HepG2 (cell line): ENCODE data around the gene HLA-F. TPM values are rescaled to one million over a fixed set of nuclear protein-coding genes. Genes with fewer than 3 reads are reported as not detected.

Experiments
- ATF7-NPFF ChIP-seq: sonication (generic); formaldehyde crosslinking; IDR thresholded peaks from 2 replicates; pipeline ENCODE4 v1.8.1; 2023; ENCODE audit warnings: mild to moderate bottlenecking, low read depth, missing genetic modification reagents, moderate library complexity
- BRF2 ChIP-seq: sonication (generic); formaldehyde crosslinking; IDR thresholded peaks from 2 replicates; pipeline ENCODE4 v1.8.1; 2022; ENCODE audit warnings: mild to moderate bottlenecking, missing genetic modification reagents
- DMAP1 ChIP-seq: IDR thresholded peaks from 2 replicates; pipeline ENCODE4 v1.6.1; 2016
- DNMT1 ChIP-seq: sonication (generic); formaldehyde crosslinking; IDR thresholded peaks from 2 replicates; pipeline ENCODE4 v1.5.1; 2020; ENCODE audit warnings: mild to moderate bottlenecking, missing genetic modification reagents
- HNRNPH1 ChIP-seq: fragments of 200-400 bp; formaldehyde crosslinking; optimal IDR thresholded peaks from 2 replicates; pipeline ENCODE3; 2017; ENCODE audit warnings: mild to moderate bottlenecking, low read depth, low read length
- MAZ ChIP-seq, 2 experiments: sonication (generic) in 1 of 2; formaldehyde crosslinking in 1 of 2; IDR thresholded peaks; 2 replicates each; pipeline versions ENCODE4 v1.5.0 to v1.6.1; 2012 to 2020; ENCODE audit warnings: low read depth in 2 of 2, mild to moderate bottlenecking in 2 of 2, borderline replicate concordance in 1 of 2, improper control_type of control experiment in 1 of 2, low read length in 1 of 2, missing genetic modification reagents in 1 of 2, moderate library complexity in 1 of 2
- RXRB ChIP-seq: IDR thresholded peaks from 2 replicates; pipeline ENCODE4 v1.6.1; 2016; ENCODE audit warnings: borderline replicate concordance, missing genetic modification reagents, missing compliant biosample characterization
- SALL2 ChIP-seq: sonication (generic); formaldehyde crosslinking; IDR thresholded peaks from 2 replicates; pipeline ENCODE4 v1.8.1; 2023; ENCODE audit warnings: mild to moderate bottlenecking, missing genetic modification reagents, inconsistent platforms
- SP2 ChIP-seq: sonication (generic); formaldehyde crosslinking; IDR thresholded peaks from 2 replicates; pipeline ENCODE4 v1.5.1; 2020; ENCODE audit warnings: mild to moderate bottlenecking, missing genetic modification reagents
- WIZ ChIP-seq: sonication (generic); formaldehyde crosslinking; IDR thresholded peaks from 2 replicates; pipeline ENCODE4 v1.5.1; 2020; ENCODE audit warnings: mild to moderate bottlenecking, missing genetic modification reagents
- XBP1 ChIP-seq: sonication (generic); formaldehyde crosslinking; IDR thresholded peaks from 2 replicates; pipeline ENCODE4 v1.5.0; 2020; ENCODE audit warnings: missing genetic modification reagents
- ZBTB7B ChIP-seq: sonication (generic); formaldehyde crosslinking; IDR thresholded peaks from 2 replicates; pipeline ENCODE4 v1.4.0; 2020; ENCODE audit warnings: missing genetic modification reagents
- ZNF207 ChIP-seq: fragments of 450-650 bp; IDR thresholded peaks from 2 replicates; pipeline ENCODE4 v1.6.1; 2016; ENCODE audit warnings: antibody characterized with exemption, borderline replicate concordance
- ZNF570 ChIP-seq: sonication (generic); formaldehyde crosslinking; IDR thresholded peaks from 2 replicates; pipeline ENCODE4 v1.4.0; 2020; ENCODE audit warnings: mild to moderate bottlenecking, missing genetic modification reagents, borderline replicate concordance
- ZNF740 ChIP-seq: sonication (generic); formaldehyde crosslinking; IDR thresholded peaks from 2 replicates; pipeline ENCODE4 v1.4.0; 2020; ENCODE audit warnings: missing genetic modification reagents
- ZNF879 ChIP-seq: sonication (generic); formaldehyde crosslinking; IDR thresholded peaks from 2 replicates; pipeline ENCODE4 v1.8.1; 2023; ENCODE audit warnings: missing genetic modification reagents
- ZSCAN12 ChIP-seq: sonication (generic); formaldehyde crosslinking; IDR thresholded peaks from 2 replicates; pipeline ENCODE4 v1.9.0; 2021; ENCODE audit warnings: mild to moderate bottlenecking, missing genetic modification reagents
- polyA plus RNA-seq, 8 experiments: library from polyadenylated mRNA; depleted of rRNA in 3 of 8; stranded (reverse) in 7 of 8; unstranded in 1 of 8; fragments of >200 nt; fragmentation: Illumina TruSeq in 4 of 8; extraction: Trizol in 4 of 8; gene quantifications; 2 replicates each; pipeline versions ENCODE4 v1.2.1 to v1.2.3, GENCODE V29; 2011 to 2016; ENCODE audit warnings: low read depth in 4 of 8, missing spikeins in 1 of 8, mixed read lengths in 1 of 8; ENCODE audit not compliant: insufficient read depth in 1 of 8
- total RNA-seq, 5 experiments: library from RNA; depleted of rRNA; stranded (reverse); fragments of >200 nt; fragmentation: Illumina TruSeq; extraction: Trizol; gene quantifications; 2 replicates each; pipeline ENCODE4 v1.2.3, GENCODE V29; 2016; ENCODE audit warnings: low read depth in 1 of 5
- TF ChIP-seq, protein P1 (sequence below): sonication (generic); formaldehyde crosslinking; IDR thresholded peaks from 2 replicates; pipeline ENCODE4 v1.4.0; 2020; ENCODE audit warnings: mild to moderate bottlenecking, missing genetic modification reagents
- TF ChIP-seq, protein P2 (sequence below): sonication (generic); formaldehyde crosslinking; IDR thresholded peaks from 2 replicates; pipeline ENCODE4 v1.5.1; 2020; ENCODE audit warnings: mild to moderate bottlenecking, missing genetic modification reagents, moderate library complexity
- TF ChIP-seq, protein P3 (sequence below): IDR thresholded peaks from 2 replicates; pipeline ENCODE4 v1.6.1; 2016; ENCODE audit warnings: mild to moderate bottlenecking, missing biosample characterization, missing genetic modification reagents

Gene HLA-F
- total and polyA plus RNA-seq, 2 of the 13 experiments (the other 11 are each of a cell fraction or from before 2014, with no cell fraction given) = 6.0 to 6.1 TPM

DNA sequence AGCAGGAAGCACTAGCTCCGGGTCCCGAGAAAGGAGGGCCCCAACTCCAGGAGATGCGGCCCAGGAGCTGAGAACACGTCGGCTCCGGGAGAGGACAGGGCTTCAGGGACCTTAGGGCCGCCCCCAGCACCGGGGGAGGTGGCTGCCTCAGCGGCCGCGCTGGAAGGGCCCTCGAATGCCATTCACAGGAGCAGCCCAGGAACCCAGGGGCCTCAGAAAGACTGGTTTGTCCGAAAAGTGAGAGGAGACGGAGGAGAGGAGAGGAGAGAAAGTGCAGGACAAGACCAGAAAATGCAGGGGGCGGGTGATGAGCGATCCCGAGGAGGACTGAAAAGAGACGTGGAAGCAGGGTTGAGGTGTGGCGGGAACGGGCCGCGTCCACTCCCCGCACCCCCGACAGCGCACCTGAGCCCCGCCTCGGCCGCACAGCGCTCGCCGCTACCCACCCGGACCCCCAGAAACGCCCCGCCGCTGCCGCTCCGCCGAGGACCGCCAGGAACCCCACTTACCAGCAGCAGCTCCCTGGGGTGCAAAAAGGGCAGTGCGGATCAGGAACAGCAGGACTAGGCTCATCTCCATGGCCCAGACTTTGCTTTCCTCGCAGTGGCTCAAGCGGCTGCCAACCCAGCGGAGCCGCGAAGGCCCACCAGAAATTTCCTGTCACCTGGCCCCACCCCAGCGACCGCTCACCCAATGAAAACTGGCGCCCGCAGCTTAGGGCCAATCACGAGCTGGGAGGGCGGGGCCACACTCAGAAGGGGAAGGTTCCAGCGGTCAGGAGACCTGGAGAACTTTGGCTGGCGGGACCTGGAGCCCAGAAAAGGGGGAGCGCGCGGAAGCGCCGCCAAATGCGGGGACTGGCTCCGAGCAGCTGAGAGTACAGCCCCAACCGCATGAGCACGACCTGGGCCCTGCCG lies 25.4 kb downstream of the HLA-F start (continued):
- TF ChIP-seq, protein P1, sequence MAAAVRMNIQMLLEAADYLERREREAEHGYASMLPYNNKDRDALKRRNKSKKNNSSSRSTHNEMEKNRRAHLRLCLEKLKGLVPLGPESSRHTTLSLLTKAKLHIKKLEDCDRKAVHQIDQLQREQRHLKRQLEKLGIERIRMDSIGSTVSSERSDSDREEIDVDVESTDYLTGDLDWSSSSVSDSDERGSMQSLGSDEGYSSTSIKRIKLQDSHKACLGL (CRISPR knock-in tag) = peak; percentile 70
- TF ChIP-seq BRF2 (CRISPR knock-in tag) (peak; percentile 74), ZNF740 (CRISPR knock-in tag) (peak; percentile 29; the same call in 1 of the 2 replicates), MAZ (IDR thresholded peaks at IDR 0.05; ENCODE audit: borderline replicate concordance, low read depth, low read length) (no peak), MAZ (CRISPR knock-in tag; IDR thresholded peaks at IDR 0.05; ENCODE audit: low read depth) (peak; percentile 65), WIZ (CRISPR knock-in tag) (peak; percentile 59; the same call in 1 of the 2 replicates), SALL2 (CRISPR knock-in tag) (0 out of 2 replicates have a peak, but pooled peaks have one; percentile 19), ZSCAN12 (CRISPR knock-in tag) (no peak), ZNF570 (CRISPR knock-in tag) (0 out of 2 replicates have a peak, but pooled peaks have one; percentile 37), XBP1 (CRISPR knock-in tag) (no peak), RXRB (CRISPR knock-in tag) (peak; percentile 35; the same call in 1 of the 2 replicates), SP2 (CRISPR knock-in tag) (peak; percentile 87), HNRNPH1 (no peak), DMAP1 (peak; percentile 58), ZNF879 (no peak), DNMT1 (CRISPR knock-in tag) (peak; percentile 50; the same call in 1 of the 2 replicates), ZBTB7B (CRISPR knock-in tag) (peak; percentile 54), ZNF207 (no peak), ATF7-NPFF (0 out of 2 replicates have a peak, but pooled peaks have one; percentile 55)
- TF ChIP-seq, protein P2, sequence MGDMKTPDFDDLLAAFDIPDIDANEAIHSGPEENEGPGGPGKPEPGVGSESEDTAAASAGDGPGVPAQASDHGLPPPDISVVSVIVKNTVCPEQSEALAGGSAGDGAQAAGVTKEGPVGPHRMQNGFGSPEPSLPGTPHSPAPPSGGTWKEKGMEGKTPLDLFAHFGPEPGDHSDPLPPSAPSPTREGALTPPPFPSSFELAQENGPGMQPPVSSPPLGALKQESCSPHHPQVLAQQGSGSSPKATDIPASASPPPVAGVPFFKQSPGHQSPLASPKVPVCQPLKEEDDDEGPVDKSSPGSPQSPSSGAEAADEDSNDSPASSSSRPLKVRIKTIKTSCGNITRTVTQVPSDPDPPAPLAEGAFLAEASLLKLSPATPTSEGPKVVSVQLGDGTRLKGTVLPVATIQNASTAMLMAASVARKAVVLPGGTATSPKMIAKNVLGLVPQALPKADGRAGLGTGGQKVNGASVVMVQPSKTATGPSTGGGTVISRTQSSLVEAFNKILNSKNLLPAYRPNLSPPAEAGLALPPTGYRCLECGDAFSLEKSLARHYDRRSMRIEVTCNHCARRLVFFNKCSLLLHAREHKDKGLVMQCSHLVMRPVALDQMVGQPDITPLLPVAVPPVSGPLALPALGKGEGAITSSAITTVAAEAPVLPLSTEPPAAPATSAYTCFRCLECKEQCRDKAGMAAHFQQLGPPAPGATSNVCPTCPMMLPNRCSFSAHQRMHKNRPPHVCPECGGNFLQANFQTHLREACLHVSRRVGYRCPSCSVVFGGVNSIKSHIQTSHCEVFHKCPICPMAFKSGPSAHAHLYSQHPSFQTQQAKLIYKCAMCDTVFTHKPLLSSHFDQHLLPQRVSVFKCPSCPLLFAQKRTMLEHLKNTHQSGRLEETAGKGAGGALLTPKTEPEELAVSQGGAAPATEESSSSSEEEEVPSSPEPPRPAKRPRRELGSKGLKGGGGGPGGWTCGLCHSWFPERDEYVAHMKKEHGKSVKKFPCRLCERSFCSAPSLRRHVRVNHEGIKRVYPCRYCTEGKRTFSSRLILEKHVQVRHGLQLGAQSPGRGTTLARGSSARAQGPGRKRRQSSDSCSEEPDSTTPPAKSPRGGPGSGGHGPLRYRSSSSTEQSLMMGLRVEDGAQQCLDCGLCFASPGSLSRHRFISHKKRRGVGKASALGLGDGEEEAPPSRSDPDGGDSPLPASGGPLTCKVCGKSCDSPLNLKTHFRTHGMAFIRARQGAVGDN (CRISPR knock-in tag) = peak; percentile 96
- TF ChIP-seq, protein P3, sequence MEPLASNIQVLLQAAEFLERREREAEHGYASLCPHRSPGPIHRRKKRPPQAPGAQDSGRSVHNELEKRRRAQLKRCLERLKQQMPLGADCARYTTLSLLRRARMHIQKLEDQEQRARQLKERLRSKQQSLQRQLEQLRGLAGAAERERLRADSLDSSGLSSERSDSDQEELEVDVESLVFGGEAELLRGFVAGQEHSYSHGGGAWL (CRISPR knock-in tag) = peak; percentile 71
